Activated CD4-positive, alpha-beta T cell treated with anti-CD3 and anti-CD28 coated beads for 36 hours (primary cell): ENCODE data around the gene PSD2. TPM values are rescaled to one million over a fixed set of nuclear protein-coding genes. Genes with fewer than 3 reads are reported as not detected.

Experiments
- ATAC-seq: fragments of 200-7000 bp; cut with Tn5 transposase; one replicate; pipeline ENCODE4 v1.10.0; 2021; ENCODE audit warnings: mild to moderate bottlenecking, moderate library complexity
- CTCF ChIA-PET: fragments of 350-600 bp; sonication (Branson Sonifier 250); formaldehyde crosslinking; loops from one replicate; lab custom pipeline; 2021; ENCODE audit warnings: antibody characterized with exemption; lab: Charles Lee
- POLR2A ChIA-PET: fragments of 350-600 bp; sonication (Branson Sonifier 250); formaldehyde crosslinking; loops from one replicate; lab custom pipeline; 2021; ENCODE audit warnings: antibody characterized with exemption, inconsistent platforms; lab: Charles Lee
- DNase-seq: peaks from one replicate; pipeline ENCODE4 v3.0.0-alpha.2; 2020
- H3K27ac Mint-ChIP-seq: one replicate; pipeline ENCODE4 v1.8.0; 2021; ENCODE audit warnings: mixed read lengths
- H3K27me3 Mint-ChIP-seq: one replicate; pipeline ENCODE4 v1.8.0; 2021; ENCODE audit warnings: mixed read lengths
- H3K36me3 Mint-ChIP-seq: one replicate; pipeline ENCODE4 v1.8.0; 2021; ENCODE audit warnings: low read depth, mixed read lengths
- H3K4me1 Mint-ChIP-seq: one replicate; pipeline ENCODE4 v1.8.0; 2021; ENCODE audit warnings: mixed read lengths
- H3K4me3 Mint-ChIP-seq: one replicate; pipeline ENCODE4 v1.8.0; 2021; ENCODE audit warnings: mild to moderate bottlenecking, moderate library complexity, mixed read lengths
- H3K9me3 Mint-ChIP-seq: one replicate; pipeline ENCODE4 v1.8.0; 2021; ENCODE audit warnings: low read depth, mixed read lengths
- intact Hi-C, 2 experiments: fragments of 100-400 bp; cut with DNase I in 1 of 2; cut with micrococcal nuclease in 1 of 2; formaldehyde crosslinking; loops; one replicate each; pipeline versions ENCODE4 v1.14.2 to v1.15.1; 2022 to 2024; cut with DNase I, micrococcal nuclease
- total RNA-seq, 2 experiments: library from RNA; stranded (reverse); gene quantifications; one replicate each; pipeline ENCODE4 v1.2.3, GENCODE V29; 2021

PSD2 gene
- total RNA-seq, 2 experiments from 2014 or later = not detected

- DNase-seq = peak; percentile 33
Observed at GRCh38 chr5:139763930-139764791, 31.4 kb upstream of the PSD2 start.

DNA sequence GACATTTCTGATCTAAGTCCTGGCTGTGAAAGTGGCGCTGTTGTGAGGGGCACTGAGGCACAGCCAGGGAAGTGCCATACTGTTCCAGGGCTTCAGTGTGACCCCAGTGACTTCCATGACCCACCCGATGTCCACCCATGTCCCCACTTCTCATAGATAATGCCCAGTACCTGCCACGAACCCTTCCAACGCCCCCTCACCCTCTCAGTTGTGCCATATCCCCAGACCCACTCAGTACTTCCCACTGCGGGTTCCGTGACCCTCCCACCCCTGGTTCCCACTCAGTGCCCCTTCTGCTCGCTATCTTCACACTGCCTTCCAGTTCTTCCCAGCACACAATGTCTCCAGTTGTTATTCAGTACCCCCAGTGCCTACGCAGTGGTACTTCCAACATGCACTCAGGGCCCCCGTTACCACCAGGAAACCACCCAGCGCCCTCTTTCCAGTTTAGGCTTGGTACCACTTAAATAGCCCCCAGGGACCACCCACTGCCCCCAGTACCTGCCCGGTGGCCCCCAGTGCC, 30.7 kb upstream of the PSD2 start:
- CTCF ChIA-PET = interaction anchor here (0.6 to 3.6 kb wide), 37 partner anchors 8 to 1170 kb away, joined by 3 to 81 read pairs (median 3); no protein-coding TSS in a partner anchor
- H3K36me3 Mint-ChIP-seq = no peaks in the 10 kb centered on the region
- DNase-seq = no peak
- peaks cover 31% of the 10 kb centered on the region for H3K27me3 Mint-ChIP-seq
- POLR2A ChIA-PET = interaction anchor here (1.0 to 1.3 kb wide), 2 partner anchors 8 to 131 kb away, joined by 4 to 6 read pairs; no protein-coding TSS in a partner anchor
- H3K4me1 Mint-ChIP-seq = peaks cover 7% of the 10 kb centered on the region
- intact Hi-C loops = loop anchor here (1.0 to 10.0 kb wide), 6 partner anchors 18 to 350 kb away; no protein-coding TSS in a partner anchor
- H3K9me3 Mint-ChIP-seq = no peaks in the 10 kb centered on the region
- no peak overlapping the region for H3K27ac Mint-ChIP-seq
- peak overlapping the region; percentile 58 for H3K4me3 Mint-ChIP-seq
- no peak for ATAC-seq

More at GRCh38 chr5:139763930-139764791, 31.4 kb upstream of the PSD2 start:
- Mint-ChIP-seq H3K4me1 (peaks cover 7% of the 10 kb centered on the region), H3K4me3 (no peak overlapping the region), H3K27ac (no peak overlapping the region), H3K27me3 (peaks cover 34% of the 10 kb centered on the region), H3K36me3 (no peaks in the 10 kb centered on the region), H3K9me3 (no peaks in the 10 kb centered on the region)
- POLR2A ChIA-PET = interaction anchor here (0.7 kb wide), 2 partner anchors 109 to 194 kb away, joined by 3 read pairs; no protein-coding TSS in a partner anchor
- no peak for ATAC-seq
- CTCF ChIA-PET = interaction anchor here (0.7 to 3.6 kb wide), 6 partner anchors 12 to 132 kb away, joined by 3 to 38 read pairs (median 4); no protein-coding TSS in a partner anchor
- intact Hi-C loops = loop anchor here (2.0 to 10.0 kb wide), 2 partner anchors 53 to 349 kb away; no protein-coding TSS in a partner anchor

GRCh38 chr5:139765409-139766217, 30.0 kb upstream of the PSD2 start:
- ChIA-PET CTCF (interaction anchor here (0.6 to 3.6 kb wide), 50 partner anchors 8 to 1170 kb away, joined by 3 to 81 read pairs (median 3); partner anchors contain the start of genes CXXC5 and SPATA24), POLR2A (interaction anchor here (1.0 to 1.3 kb wide), 2 partner anchors 9 to 132 kb away, joined by 4 to 6 read pairs; no protein-coding TSS in a partner anchor)
- DNase-seq (peak; percentile 92), ATAC-seq (peak; percentile 93)
- Mint-ChIP-seq H3K4me1 (peaks cover 7% of the 10 kb centered on the region), H3K27ac (no peak overlapping the region), H3K9me3 (no peaks in the 10 kb centered on the region), H3K4me3 (peak overlapping the region; percentile 58), H3K36me3 (no peaks in the 10 kb centered on the region), H3K27me3 (peaks cover 26% of the 10 kb centered on the region)
- intact Hi-C loops = loop anchor here (1.0 to 10.0 kb wide), 6 partner anchors 18 to 351 kb away; no protein-coding TSS in a partner anchor

DNA sequence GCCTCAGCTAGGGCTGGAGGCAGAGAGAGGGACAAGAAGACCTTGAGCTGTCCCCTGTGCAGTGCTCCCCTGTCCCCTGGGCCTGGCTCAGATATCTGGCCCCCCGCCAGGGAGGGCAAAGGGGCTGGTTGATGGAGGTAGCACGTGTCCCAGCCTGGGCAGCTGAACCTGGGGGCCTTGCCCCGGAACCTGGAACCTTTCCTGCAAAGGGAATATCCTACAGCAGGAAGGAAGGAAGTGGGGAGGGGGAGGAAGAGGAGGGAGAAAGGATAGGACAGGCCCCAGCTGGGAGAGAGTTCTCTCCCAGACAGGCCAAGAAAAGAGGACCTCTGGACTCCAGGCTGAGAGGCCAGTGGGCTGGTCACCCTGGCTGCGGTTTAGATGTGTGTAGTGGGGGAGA, 27.6 kb upstream of the PSD2 start:
- H3K4me3 Mint-ChIP-seq = no peak overlapping the region
- H3K27me3 Mint-ChIP-seq = peaks cover 20% of the 10 kb centered on the region
- ChIA-PET CTCF (interaction anchor here (1.0 to 3.6 kb wide), 4 partner anchors 9 to 134 kb away, joined by 3 to 81 read pairs (median 21); no protein-coding TSS in a partner anchor), POLR2A (no interaction called here)
- intact Hi-C loops = loop anchor here (5.0 to 10.0 kb wide), 2 partner anchors 346 to 353 kb away; no protein-coding TSS in a partner anchor
- no peak overlapping the region for H3K27ac Mint-ChIP-seq
- no peaks in the 10 kb centered on the region for H3K36me3 Mint-ChIP-seq
- no peaks in the 10 kb centered on the region for H3K9me3 Mint-ChIP-seq
- ATAC-seq = no peak
- no peak for DNase-seq
- peaks cover 8% of the 10 kb centered on the region for H3K4me1 Mint-ChIP-seq

- Mint-ChIP-seq H3K4me1 (peaks cover 11% of the 10 kb centered on the region), H3K4me3 (no peak overlapping the region), H3K27me3 (peaks cover 12% of the 10 kb centered on the region), H3K36me3 (no peaks in the 10 kb centered on the region), H3K9me3 (no peaks in the 10 kb centered on the region), H3K27ac (peak overlapping the region; percentile 6)
- no peak for ATAC-seq
- DNase-seq = no peak
- ChIA-PET POLR2A (no interaction called here), CTCF (no interaction called here)
- intact Hi-C loops = loop anchor here (5.0 to 10.0 kb wide), 2 partner anchors 347 to 354 kb away; no protein-coding TSS in a partner anchor
Observed at GRCh38 chr5:139768807-139769465, 26.7 kb upstream of the PSD2 start.

DNA sequence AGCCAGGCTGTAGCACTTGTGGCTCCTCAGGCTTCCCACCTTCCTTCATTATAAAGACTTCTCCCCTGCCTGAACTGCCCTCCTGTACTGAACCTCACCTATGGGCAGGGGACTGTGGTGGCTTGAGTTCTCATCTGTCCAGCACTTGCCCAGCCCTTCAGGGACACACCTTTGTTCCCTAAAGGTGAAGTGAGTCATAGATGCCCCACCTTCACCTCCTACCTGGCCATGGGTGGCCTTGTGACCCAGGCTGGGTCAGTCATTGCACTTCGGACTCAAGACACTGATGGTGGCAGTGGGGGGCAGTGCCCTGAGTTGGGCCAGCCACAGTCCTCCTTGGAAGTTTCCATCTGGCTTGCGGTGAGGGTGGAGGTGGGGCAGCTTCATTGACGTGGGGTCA, 26.1 kb upstream of the PSD2 start:
- peaks cover 12% of the 10 kb centered on the region for H3K27me3 Mint-ChIP-seq
- H3K4me3 Mint-ChIP-seq = no peak overlapping the region
- intact Hi-C loops = loop anchor here (5.0 to 10.0 kb wide), 2 partner anchors 347 to 355 kb away; no protein-coding TSS in a partner anchor
- ChIA-PET POLR2A (no interaction called here), CTCF (interaction anchor here (0.9 kb wide), 1 partner anchor 59 kb away, joined by 3 read pairs; no protein-coding TSS in a partner anchor)
- no peak overlapping the region for H3K27ac Mint-ChIP-seq
- DNase-seq = no peak
- no peaks in the 10 kb centered on the region for H3K36me3 Mint-ChIP-seq
- no peak for ATAC-seq
- H3K9me3 Mint-ChIP-seq = no peaks in the 10 kb centered on the region
- H3K4me1 Mint-ChIP-seq = peaks cover 11% of the 10 kb centered on the region

DNA sequence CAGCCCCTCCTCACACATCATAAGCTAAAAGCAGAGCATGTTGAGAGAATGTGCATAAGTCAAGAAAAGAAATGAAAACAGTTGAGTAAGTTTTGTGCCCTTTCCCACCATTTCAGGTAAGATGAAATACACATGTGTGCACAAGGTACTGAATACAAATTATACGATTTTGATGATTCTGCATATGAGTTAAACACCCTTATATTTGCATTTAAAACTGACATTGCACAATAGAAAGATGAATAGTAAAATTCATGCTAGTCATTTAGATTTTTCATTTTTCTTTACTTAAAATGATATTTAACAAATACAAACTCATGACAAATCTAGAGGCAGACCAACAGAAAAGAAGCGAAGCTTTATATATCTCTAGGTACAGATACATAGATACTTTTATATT, 24.9 kb upstream of the PSD2 start:
- Mint-ChIP-seq H3K4me3 (no peak overlapping the region), H3K27ac (no peak overlapping the region), H3K9me3 (no peaks in the 10 kb centered on the region), H3K27me3 (peaks cover 6% of the 10 kb centered on the region), H3K4me1 (peaks cover 13% of the 10 kb centered on the region), H3K36me3 (no peaks in the 10 kb centered on the region)
- intact Hi-C loops = no loop called here
- POLR2A ChIA-PET = interaction anchor here (0.5 kb wide), 1 partner anchor 521 kb away, joined by 6 read pairs; no protein-coding TSS in a partner anchor
- no peak for ATAC-seq
- CTCF ChIA-PET = interaction anchor here (0.7 to 1.5 kb wide), 4 partner anchors 16 to 137 kb away, joined by 3 read pairs; no protein-coding TSS in a partner anchor
- no peak for DNase-seq

- Mint-ChIP-seq H3K36me3 (no peaks in the 10 kb centered on the region), H3K4me3 (no peak overlapping the region), H3K4me1 (peaks cover 10% of the 10 kb centered on the region), H3K9me3 (no peaks in the 10 kb centered on the region), H3K27ac (no peak overlapping the region), H3K27me3 (peaks cover 8% of the 10 kb centered on the region)
- POLR2A ChIA-PET = no interaction called here
- DNase-seq (no peak), ATAC-seq (no peak)
- CTCF ChIA-PET = no interaction called here
- intact Hi-C loops = no loop called here
Observed at GRCh38 chr5:139772089-139772791, 23.4 kb upstream of the PSD2 start.

DNA sequence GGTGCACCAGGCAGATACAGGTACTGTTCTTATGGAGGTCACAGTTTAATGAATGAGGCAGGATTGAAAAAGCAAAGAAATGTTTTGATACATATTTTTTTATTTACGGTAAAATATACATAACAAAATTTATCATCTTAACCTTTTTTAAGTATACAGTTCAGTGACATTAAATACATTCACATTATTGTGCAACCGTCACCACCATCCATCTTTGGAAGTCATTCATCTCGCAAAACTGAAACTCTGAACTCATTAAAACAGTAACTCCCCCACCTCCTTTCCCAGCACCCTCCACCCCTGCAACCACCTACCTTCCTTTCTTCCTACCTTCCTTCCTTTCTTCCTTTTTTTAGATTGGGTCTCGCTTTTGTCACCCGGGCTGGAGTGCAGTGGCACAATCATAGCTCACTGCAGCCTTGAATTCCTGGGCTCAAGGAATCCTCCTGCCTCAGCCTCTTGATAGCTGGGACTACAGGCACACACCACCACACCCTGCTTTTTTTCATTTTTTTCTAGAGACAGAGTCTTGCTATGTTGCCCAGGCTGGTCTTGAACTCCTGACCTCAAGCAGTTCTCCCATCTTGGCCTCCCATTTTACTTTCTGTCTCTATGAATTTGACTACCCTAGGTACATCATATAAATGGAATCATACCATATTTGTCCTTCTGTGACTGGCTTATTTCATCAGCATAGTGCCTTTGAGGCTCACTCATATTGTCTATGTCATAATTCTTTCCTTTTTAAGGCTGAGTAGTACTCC, 22.5 kb upstream of the PSD2 start:
- H3K27ac Mint-ChIP-seq = no peak overlapping the region
- ChIA-PET CTCF (interaction anchor here (0.6 to 1.1 kb wide), 4 partner anchors 14 to 131 kb away, joined by 3 to 4 read pairs (median 4); no protein-coding TSS in a partner anchor), POLR2A (interaction anchor here (0.6 kb wide), 1 partner anchor 439 kb away, joined by 7 read pairs; no protein-coding TSS in a partner anchor)
- H3K4me1 Mint-ChIP-seq = peaks cover 10% of the 10 kb centered on the region
- no peak for ATAC-seq
- H3K9me3 Mint-ChIP-seq = no peaks in the 10 kb centered on the region
- no peaks in the 10 kb centered on the region for H3K36me3 Mint-ChIP-seq
- no peak for DNase-seq
- intact Hi-C loops = no loop called here
- no peak overlapping the region for H3K4me3 Mint-ChIP-seq
- peaks cover 9% of the 10 kb centered on the region for H3K27me3 Mint-ChIP-seq
